Vagina (tissue), 2 donors: Measurements from ENCODE around the gene CRPPA.

Experiments
- POLR2AphosphoS5 ChIP-seq, 2 donors: sonication (generic); formaldehyde crosslinking; IDR thresholded peaks; one replicate each; pipeline ENCODE4 v1.9.0; 2017; ENCODE audit warnings: antibody characterized with exemption in 2 of 2, mild to moderate bottlenecking in 2 of 2, low read depth in 1 of 2; ENCODE audit not compliant: insufficient read depth in 1 of 2
- TF ChIP-seq, protein P1 (sequence below), 3 experiments: fragments of 450-650 bp in 2 of 3; fragments of 200-600 bp in 1 of 3; sonication (generic) in 1 of 3; IDR thresholded peaks; one replicate each; pipeline ENCODE4 v1.5.1; 2017 to 2019; ENCODE audit warnings: antibody characterized with exemption in 3 of 3, mild to moderate bottlenecking in 2 of 3, moderate library complexity in 2 of 3

DNA sequence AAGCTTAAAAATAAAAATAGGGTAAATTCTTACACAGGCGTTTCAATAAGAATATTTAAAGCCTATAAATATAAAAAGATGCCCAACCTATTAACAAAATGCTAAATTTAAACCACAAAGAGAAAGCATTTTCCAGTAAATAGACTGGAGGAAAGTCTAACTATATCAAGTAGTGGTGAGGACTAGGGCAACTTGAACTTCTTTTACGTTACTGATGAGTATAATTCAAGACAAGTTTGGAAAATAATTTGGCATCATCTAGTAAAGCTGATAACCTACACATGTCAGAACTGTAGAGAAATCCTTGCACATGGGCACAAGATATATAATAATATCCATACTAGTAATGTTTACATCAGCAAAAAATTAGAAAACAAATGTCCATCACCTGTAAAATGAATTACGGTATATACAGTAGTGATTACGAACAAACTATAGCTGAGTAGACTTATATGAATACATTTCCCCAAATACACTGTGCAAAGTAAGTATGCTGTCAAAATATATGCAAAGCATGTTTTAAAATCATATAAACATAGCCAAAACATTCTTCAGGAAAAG lies 27.4 kb downstream of the CRPPA start:
- TF ChIP-seq POLR2AphosphoS5 (IDR thresholded peaks at IDR 0.05; ENCODE audit: insufficient read depth in 1 of 2, low read depth in 1 of 2), result no peak
- TF ChIP-seq, protein P1, sequence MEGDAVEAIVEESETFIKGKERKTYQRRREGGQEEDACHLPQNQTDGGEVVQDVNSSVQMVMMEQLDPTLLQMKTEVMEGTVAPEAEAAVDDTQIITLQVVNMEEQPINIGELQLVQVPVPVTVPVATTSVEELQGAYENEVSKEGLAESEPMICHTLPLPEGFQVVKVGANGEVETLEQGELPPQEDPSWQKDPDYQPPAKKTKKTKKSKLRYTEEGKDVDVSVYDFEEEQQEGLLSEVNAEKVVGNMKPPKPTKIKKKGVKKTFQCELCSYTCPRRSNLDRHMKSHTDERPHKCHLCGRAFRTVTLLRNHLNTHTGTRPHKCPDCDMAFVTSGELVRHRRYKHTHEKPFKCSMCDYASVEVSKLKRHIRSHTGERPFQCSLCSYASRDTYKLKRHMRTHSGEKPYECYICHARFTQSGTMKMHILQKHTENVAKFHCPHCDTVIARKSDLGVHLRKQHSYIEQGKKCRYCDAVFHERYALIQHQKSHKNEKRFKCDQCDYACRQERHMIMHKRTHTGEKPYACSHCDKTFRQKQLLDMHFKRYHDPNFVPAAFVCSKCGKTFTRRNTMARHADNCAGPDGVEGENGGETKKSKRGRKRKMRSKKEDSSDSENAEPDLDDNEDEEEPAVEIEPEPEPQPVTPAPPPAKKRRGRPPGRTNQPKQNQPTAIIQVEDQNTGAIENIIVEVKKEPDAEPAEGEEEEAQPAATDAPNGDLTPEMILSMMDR (IDR thresholded peaks at IDR 0.05), result no peak
